Measurements from ENCODE around the gene FOXN3. TPM values are rescaled to one million over a fixed set of nuclear protein-coding genes. Genes with fewer than 3 reads are reported as not detected.

FOXN3 gene
- total RNA-seq, 4 donors from 2014 or later: 98.7 to 116 (median 103) TPM

DNA sequence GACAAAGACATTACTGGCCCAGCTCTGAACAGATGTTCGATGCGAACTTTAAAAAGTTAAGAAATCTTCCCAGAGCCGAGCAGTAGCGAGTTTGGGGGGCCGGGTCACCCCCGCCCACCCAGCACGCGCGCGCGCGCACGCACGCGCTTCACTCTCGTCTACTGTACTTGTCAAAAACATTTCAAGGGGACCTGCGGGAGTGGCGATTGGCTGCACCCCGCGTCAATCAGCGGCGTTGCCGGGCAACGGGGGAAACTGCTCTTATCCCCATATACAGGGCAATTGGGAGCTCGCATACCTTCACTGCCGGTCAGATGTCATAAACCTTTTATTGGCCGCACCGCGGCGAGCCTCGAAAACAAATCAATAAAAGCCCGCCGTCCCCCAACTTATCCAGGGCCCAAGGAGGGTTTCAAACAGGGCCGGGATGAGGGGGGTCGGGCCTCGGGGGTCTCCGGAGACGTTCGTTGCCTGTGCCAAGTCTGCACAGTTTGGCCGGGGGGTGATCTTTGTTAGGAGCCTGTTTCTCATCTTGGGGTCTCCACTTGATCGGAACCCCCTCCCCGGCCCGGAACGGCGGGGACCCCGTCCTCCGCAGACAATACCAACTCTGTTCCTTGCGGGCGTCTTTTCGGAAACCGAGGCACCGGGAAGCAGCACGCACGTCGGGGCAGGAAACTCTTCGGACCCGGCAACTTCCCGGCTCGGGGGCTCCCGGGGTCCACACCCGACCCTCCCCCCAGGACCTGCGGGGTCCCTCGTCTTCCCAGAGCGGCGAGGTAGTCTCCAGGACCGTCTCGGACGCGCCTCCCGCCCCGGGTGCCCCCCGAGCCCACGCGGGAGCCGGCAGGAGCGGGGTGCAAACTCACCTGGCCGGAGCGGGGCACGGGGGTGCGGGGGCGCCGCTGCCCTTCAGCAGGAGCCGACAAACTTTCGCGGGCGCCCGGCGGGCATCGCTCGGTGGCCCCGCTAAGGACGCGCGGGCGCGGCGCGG, 734 bp downstream of the FOXN3 start:
- Histone ChIP-seq H3K27ac (peak overlapping the region; percentile 72 to 99 (median 98)), H3K9me3 (no peaks in the 10 kb centered on the region), H3K4me1 (peaks cover 0 to 34% (median 11%) of the 10 kb centered on the region in 4 donors), H3K4me3 (peak overlapping the region; percentile 84 to 100 (median 98)), H3K36me3 (peaks cover 0 to 13% (median 0%) of the 10 kb centered on the region in 3 donors), H3K27me3 (no peaks in the 10 kb centered on the region)
- WGBS, 2 donors: 1% methylated on average over 52 to 59 of the region's 98 CpGs
- peak; percentile 47 to 87 for TF ChIP-seq EP300 (IDR thresholded peaks at IDR 0.05)
- TF ChIP-seq, protein P1, sequence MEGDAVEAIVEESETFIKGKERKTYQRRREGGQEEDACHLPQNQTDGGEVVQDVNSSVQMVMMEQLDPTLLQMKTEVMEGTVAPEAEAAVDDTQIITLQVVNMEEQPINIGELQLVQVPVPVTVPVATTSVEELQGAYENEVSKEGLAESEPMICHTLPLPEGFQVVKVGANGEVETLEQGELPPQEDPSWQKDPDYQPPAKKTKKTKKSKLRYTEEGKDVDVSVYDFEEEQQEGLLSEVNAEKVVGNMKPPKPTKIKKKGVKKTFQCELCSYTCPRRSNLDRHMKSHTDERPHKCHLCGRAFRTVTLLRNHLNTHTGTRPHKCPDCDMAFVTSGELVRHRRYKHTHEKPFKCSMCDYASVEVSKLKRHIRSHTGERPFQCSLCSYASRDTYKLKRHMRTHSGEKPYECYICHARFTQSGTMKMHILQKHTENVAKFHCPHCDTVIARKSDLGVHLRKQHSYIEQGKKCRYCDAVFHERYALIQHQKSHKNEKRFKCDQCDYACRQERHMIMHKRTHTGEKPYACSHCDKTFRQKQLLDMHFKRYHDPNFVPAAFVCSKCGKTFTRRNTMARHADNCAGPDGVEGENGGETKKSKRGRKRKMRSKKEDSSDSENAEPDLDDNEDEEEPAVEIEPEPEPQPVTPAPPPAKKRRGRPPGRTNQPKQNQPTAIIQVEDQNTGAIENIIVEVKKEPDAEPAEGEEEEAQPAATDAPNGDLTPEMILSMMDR (IDR thresholded peaks at IDR 0.05): no peak
- peak in 1 of 2 donors; percentile 52 for TF ChIP-seq POLR2A (IDR thresholded peaks at IDR 0.05)
- peak; percentile 97 to 99 for DNase-seq (ENCODE audit: low spot score in 2 of 2)

DNA sequence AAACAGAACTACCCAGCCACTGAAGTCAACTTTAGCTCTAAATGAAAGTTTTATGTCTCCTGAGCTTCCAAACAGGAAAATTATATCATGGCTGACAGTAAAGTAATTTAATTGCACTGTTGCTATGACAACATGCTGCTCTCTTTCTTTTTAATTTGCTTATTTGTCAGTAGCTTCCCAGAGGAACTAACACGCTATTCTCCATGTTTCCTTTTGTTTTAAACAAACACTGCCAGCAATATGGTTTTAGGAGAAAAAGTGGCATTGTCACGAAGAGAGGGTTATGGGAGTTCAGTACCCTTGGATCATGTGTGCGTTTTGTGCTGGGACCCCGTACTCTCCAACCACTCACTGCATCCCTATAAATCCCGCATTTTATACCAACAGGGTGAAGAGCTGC, 1.9 kb downstream of the FOXN3 start:
- Histone ChIP-seq H3K27ac (peak overlapping the region in 3 of 4 donors; percentile 97 to 99 (median 98)), H3K4me3 (peak overlapping the region; percentile 84 to 100 (median 98)), H3K9me3 (no peaks in the 10 kb centered on the region), H3K27me3 (no peaks in the 10 kb centered on the region), H3K4me1 (peaks cover 0 to 44% (median 12%) of the 10 kb centered on the region in 4 donors), H3K36me3 (peaks cover 0 to 19% (median 0%) of the 10 kb centered on the region in 3 donors)
- WGBS, 2 donors: 15 to 22% methylated on average over 5 of the region's 5 CpGs
- TF ChIP-seq, protein P1 (IDR thresholded peaks at IDR 0.05): no peak
- TF ChIP-seq POLR2A (IDR thresholded peaks at IDR 0.05): no peak
- TF ChIP-seq EP300 (IDR thresholded peaks at IDR 0.05): no peak
- no peak for DNase-seq (ENCODE audit: low spot score in 2 of 2)

DNA sequence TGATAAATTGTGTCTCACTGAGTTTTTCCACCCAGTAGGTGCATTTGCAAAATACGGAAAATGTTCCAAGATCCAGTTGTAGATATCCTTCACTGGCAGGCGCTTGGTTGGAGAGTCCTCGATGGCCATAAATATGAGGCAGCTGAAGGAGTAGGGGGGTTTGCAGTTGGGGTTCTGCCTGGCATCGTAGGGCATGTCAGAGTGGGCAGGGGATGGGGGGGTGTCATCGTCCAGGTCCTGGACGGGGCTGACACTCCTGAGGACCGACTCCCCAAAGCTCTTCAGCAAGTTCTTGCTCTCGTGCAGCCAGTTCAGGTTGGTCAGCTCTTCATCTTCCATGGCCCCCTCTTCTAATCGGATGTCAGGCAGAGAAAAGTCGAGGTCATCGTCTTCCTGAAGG, 5.1 kb downstream of the FOXN3 start:
- no peak overlapping the region for H3K27ac ChIP-seq
- WGBS, 2 donors: 88 to 94% methylated on average over 10 to 11 of the region's 11 CpGs
- peaks cover 0 to 59% (median 13%) of the 10 kb centered on the region in 4 donors for H3K4me1 ChIP-seq
- peaks cover 0 to 25% (median 0%) of the 10 kb centered on the region in 3 donors for H3K36me3 ChIP-seq
- no peak for DNase-seq (ENCODE audit: low spot score in 2 of 2)
- no peak overlapping the region for H3K4me3 ChIP-seq
- H3K27me3 ChIP-seq: no peaks in the 10 kb centered on the region
- H3K9me3 ChIP-seq: no peaks in the 10 kb centered on the region
- TF ChIP-seq, protein P1 (IDR thresholded peaks at IDR 0.05): no peak
- no peak for TF ChIP-seq EP300 (IDR thresholded peaks at IDR 0.05)
- no peak for TF ChIP-seq POLR2A (IDR thresholded peaks at IDR 0.05)

DNA sequence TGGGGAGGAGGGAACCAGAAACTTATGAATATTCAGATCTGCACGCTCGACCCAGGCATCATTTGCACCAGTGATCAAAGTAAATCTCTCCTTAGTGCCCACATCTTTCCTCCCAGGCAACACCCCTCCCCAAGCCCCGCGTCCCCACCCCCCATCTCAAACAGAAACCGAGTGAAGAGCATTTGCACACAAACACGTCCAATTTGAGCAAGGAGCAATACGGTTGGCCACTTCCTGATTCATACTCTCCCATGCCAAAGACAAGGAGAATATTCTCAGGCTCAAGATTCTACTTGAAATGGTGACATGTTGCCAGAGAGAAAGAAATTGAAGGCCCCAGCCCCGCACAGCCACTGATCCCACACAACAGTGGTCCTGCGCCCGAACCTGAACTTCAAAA, 7.1 kb downstream of the FOXN3 start:
- H3K4me1 ChIP-seq: peaks cover 0 to 65% (median 13%) of the 10 kb centered on the region in 4 donors
- H3K27me3 ChIP-seq: no peaks in the 10 kb centered on the region
- H3K27ac ChIP-seq: no peak overlapping the region
- H3K4me3 ChIP-seq: no peak overlapping the region
- TF ChIP-seq, protein P1 (IDR thresholded peaks at IDR 0.05): no peak
- TF ChIP-seq POLR2A (IDR thresholded peaks at IDR 0.05) (no peak), EP300 (IDR thresholded peaks at IDR 0.05) (no peak)
- peaks cover 0 to 31% (median 0%) of the 10 kb centered on the region in 3 donors for H3K36me3 ChIP-seq
- DNase-seq (ENCODE audit: low spot score in 2 of 2): no peak
- H3K9me3 ChIP-seq: no peaks in the 10 kb centered on the region
- 69 to 73% methylated on average over 10 of the region's 10 CpGs for WGBS, 2 donors
